ENCODE results near the gene TULP1. TPM values are rescaled to one million over a fixed set of nuclear protein-coding genes. Genes with fewer than 3 reads are reported as not detected.

The TULP1 gene
- total and polyA plus RNA-seq, 8 donors, result 5.4 to 11.9 (median 7.7) TPM; not detected in 2

DNA sequence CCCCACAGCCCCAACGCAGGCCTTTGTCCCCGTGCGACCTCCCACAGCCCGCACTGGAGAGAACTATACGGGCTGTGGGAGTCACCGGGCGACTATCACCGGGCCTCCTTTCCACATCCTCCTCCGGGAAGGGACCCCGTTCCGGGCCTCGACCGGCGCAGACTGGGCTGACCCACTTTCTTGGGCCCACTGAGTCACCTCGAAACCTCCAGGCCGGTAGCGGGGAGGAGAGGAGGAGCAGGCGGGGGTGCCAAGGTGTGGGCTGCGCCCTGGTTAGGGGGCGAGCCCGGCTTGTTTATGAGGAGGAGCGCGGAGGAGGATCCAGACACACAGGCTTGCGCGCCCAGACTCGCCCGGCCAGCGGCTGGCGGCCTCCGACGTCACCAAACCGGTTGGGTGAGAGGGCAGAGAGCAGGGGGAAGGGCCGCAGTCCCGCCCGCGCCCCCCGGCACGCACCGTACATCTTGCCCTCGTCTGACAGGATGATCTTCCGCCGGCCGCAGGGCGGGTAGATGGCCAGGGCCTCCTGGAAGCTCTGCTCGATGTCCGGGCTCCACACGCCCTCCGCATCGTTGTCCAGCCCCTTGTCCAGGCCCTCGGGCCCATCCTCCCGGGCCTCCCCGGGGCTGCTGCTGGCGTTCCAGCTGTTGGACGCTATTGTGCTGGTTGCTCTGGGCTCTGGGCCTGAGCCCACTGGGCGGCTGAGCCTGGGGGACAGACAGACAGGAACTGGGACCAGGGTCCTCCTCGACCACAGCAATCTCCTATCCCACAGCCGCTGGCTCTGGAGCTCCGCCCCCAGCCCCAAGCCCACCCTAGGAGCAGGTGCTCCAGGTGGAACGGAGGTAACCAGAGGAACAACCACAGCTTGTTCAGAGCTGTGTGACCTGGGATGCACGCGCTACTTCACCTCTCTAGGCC, 26.4 kb downstream of the TULP1 start:
- Histone ChIP-seq H3K36me3 (peaks cover 0 to 4% of the 10 kb centered on the region in 2 donors), H3K27ac (peak overlapping the region; percentile 66 to 83), H3K27me3 (peaks cover 0 to 12% of the 10 kb centered on the region in 2 donors), H3K9me3 (no peaks in the 10 kb centered on the region), H3K4me1 (peaks cover 26 to 53% of the 10 kb centered on the region in 2 donors), H3K4me3 (peak overlapping the region in 1 of 2 donors; percentile 3)
- ATAC-seq, result peak; percentile 81
- DNase-seq, result peak in 3 of 4 donors; percentile 80 to 91 (median 80)
- intact Hi-C loops (cut with DNase I), result no loop called here
- TF ChIP-seq, protein P1, sequence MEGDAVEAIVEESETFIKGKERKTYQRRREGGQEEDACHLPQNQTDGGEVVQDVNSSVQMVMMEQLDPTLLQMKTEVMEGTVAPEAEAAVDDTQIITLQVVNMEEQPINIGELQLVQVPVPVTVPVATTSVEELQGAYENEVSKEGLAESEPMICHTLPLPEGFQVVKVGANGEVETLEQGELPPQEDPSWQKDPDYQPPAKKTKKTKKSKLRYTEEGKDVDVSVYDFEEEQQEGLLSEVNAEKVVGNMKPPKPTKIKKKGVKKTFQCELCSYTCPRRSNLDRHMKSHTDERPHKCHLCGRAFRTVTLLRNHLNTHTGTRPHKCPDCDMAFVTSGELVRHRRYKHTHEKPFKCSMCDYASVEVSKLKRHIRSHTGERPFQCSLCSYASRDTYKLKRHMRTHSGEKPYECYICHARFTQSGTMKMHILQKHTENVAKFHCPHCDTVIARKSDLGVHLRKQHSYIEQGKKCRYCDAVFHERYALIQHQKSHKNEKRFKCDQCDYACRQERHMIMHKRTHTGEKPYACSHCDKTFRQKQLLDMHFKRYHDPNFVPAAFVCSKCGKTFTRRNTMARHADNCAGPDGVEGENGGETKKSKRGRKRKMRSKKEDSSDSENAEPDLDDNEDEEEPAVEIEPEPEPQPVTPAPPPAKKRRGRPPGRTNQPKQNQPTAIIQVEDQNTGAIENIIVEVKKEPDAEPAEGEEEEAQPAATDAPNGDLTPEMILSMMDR (IDR thresholded peaks at IDR 0.05), result no peak

DNA sequence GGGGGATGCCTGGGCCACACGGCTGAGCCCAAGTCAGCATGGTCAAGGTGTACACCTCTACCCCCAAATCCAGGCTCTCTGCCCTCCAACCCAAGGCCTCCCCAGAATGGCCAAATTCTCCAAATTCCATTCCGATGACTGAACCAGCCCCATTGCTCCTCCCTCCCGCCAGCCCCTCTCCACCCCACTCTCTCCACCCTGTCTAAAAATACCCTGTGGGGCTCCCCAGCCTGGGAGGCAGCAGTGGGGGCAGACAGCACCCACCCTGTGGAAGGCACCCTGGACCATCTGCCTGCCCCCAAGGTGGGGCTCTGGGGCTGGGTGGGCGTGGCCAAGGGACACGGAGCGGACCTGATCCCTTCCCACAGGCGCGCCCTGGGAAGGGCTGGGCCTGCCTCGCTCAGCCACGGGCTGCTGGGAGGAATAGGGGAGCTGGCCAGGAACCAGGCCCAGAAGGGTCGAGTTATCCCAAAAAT, 27.3 kb downstream of the TULP1 start:
- Histone ChIP-seq H3K4me1 (peaks cover 26 to 50% of the 10 kb centered on the region in 2 donors), H3K27me3 (peaks cover 0 to 4% of the 10 kb centered on the region in 2 donors), H3K4me3 (peak overlapping the region in 1 of 2 donors; percentile 3), H3K27ac (peak overlapping the region; percentile 66 to 83), H3K36me3 (peaks cover 0 to 4% of the 10 kb centered on the region in 2 donors), H3K9me3 (no peaks in the 10 kb centered on the region)
- TF ChIP-seq, protein P1 (IDR thresholded peaks at IDR 0.05), result no peak
- intact Hi-C loops (cut with DNase I), result no loop called here
- peak; percentile 72 for ATAC-seq
- DNase-seq, result peak in 2 of 4 donors; percentile 35 to 55

DNA sequence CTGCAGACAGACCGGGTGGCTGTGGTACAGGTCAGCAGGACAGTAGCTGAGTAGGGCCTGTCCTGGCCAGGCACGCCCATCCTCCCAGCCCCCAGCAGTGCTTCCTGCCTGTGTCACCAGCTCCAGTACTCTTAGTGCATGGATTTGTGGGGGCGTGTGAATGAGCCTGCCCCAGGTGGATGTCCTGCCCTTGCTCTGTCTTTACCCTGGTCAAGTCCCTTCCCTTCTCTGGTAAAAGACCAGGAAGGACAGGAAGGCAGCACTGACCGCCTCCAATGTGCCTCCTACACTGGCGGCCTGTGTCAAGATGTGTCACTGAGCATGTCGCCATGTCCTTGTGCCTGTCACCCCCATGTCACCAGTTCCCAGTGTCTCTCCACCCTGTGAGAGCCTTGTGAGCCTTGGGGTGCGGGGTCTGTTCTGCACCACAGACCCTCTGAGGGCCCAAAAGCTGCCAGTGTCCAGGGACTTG, 27.7 kb downstream of the TULP1 start:
- TF ChIP-seq, protein P1 (IDR thresholded peaks at IDR 0.05), result no peak
- H3K27ac ChIP-seq, result peak overlapping the region; percentile 66 to 83
- H3K4me3 ChIP-seq, result no peak overlapping the region
- no peaks in the 10 kb centered on the region for H3K9me3 ChIP-seq
- H3K27me3 ChIP-seq, result no peaks in the 10 kb centered on the region
- peaks cover 0 to 9% of the 10 kb centered on the region in 2 donors for H3K36me3 ChIP-seq
- DNase-seq, result no peak
- peak; percentile 12 for ATAC-seq
- peaks cover 26 to 46% of the 10 kb centered on the region in 2 donors for H3K4me1 ChIP-seq
- intact Hi-C loops (cut with DNase I), result no loop called here

DNA sequence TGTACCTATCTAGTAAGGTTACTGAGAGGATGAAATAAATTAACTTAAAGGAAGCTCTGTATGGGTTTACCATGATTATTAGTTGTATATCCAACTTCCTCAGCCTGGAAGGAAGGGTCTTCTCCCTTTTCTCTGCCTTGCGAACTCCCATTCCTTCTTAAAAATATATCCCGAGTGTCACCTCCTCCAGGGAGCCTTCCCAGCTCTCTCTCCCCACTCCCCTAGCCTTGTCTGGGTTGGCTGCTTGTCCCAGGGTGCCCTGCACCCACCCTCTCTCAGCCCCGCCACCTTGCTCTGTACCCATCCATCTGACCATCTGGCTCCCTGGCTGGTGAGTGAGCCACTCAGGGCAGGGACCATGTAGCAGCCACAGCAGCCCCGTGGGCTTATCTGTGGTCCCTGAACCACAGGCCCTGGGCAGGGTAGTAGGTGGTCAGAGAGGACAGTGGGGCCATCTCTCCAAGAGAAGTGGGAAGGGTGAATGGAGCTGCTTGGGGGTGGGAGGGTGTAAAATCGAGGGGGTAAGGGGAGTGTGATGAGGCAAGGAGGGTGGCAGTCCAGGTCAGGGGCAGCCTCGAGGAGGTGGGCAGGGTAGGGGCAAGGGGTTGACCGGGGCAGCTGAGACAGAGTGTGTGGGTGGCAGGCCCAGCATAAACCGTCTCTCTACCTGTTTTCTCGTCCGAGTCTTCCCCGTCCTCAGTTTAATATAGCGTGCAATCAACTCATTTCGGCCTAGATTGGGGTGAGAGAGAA, 28.6 kb downstream of the TULP1 start:
- no peak for DNase-seq
- no peak for ATAC-seq
- Histone ChIP-seq H3K9me3 (no peaks in the 10 kb centered on the region), H3K4me1 (peaks cover 26 to 39% of the 10 kb centered on the region in 2 donors), H3K27me3 (no peaks in the 10 kb centered on the region), H3K36me3 (peaks cover 0 to 17% of the 10 kb centered on the region in 2 donors), H3K4me3 (no peak overlapping the region), H3K27ac (no peak overlapping the region)
- intact Hi-C loops (cut with DNase I), result no loop called here
- TF ChIP-seq, protein P1 (IDR thresholded peaks at IDR 0.05), result no peak

Data from left lung (tissue), 10 donors.